Measurements from ENCODE around the gene MATK.
"Not testable (repeated sequence)": the region's sequence is repeated elsewhere in the genome, so short reads cannot be mapped to it uniquely, and the experiment has no call there.

The MATK gene

GRCh38 chr19:3816148-3816547 is 30.0 kb upstream of the MATK start:
- in situ Hi-C loops (cut with HindIII; ENCODE audit: low sequenced_read_pairs) = not testable (repeated sequence)

GRCh38 chr19:3814648-3815047 is 28.5 kb upstream of the MATK start:
- in situ Hi-C loops (cut with HindIII; ENCODE audit: low sequenced_read_pairs) = no loop called here

GRCh38 chr19:3813473-3814392 is 27.6 kb upstream of the MATK start:
- in situ Hi-C loops (cut with HindIII; ENCODE audit: low sequenced_read_pairs) = no loop called here

- in situ Hi-C loops (cut with HindIII; ENCODE audit: low sequenced_read_pairs) = no loop called here
Observed at GRCh38 chr19:3810708-3811355, 24.7 kb upstream of the MATK start.

- in situ Hi-C loops (cut with HindIII; ENCODE audit: low sequenced_read_pairs) = no loop called here
Observed at GRCh38 chr19:3809881-3810707, 23.9 kb upstream of the MATK start.

- in situ Hi-C loops (cut with HindIII; ENCODE audit: low sequenced_read_pairs) = no loop called here
Observed at GRCh38 chr19:3808420-3809143, 22.4 kb upstream of the MATK start.

GRCh38 chr19:3807574-3808354 is 21.6 kb upstream of the MATK start:
- in situ Hi-C loops (cut with HindIII; ENCODE audit: low sequenced_read_pairs) = no loop called here

- in situ Hi-C loops (cut with HindIII; ENCODE audit: low sequenced_read_pairs) = no loop called here
Observed at GRCh38 chr19:3807131-3807480, 20.9 kb upstream of the MATK start.

- in situ Hi-C loops (cut with HindIII; ENCODE audit: low sequenced_read_pairs) = no loop called here
Observed at GRCh38 chr19:3805859-3806258, 19.7 kb upstream of the MATK start.

- in situ Hi-C loops (cut with HindIII; ENCODE audit: low sequenced_read_pairs) = no loop called here
Observed at GRCh38 chr19:3804429-3804828, 18.2 kb upstream of the MATK start.

- in situ Hi-C loops (cut with HindIII; ENCODE audit: low sequenced_read_pairs) = no loop called here
Observed at GRCh38 chr19:3803986-3804385, 17.8 kb upstream of the MATK start.

- in situ Hi-C loops (cut with HindIII; ENCODE audit: low sequenced_read_pairs) = no loop called here
Observed at GRCh38 chr19:3803114-3803888, 17.1 kb upstream of the MATK start.

- in situ Hi-C loops (cut with HindIII; ENCODE audit: low sequenced_read_pairs) = no loop called here
Observed at GRCh38 chr19:3801412-3802096, 15.4 kb upstream of the MATK start.

GRCh38 chr19:3800996-3801395 is 14.8 kb upstream of the MATK start:
- in situ Hi-C loops (cut with HindIII; ENCODE audit: low sequenced_read_pairs) = no loop called here

GRCh38 chr19:3798137-3798536 is 12.0 kb upstream of the MATK start:
- in situ Hi-C loops (cut with HindIII; ENCODE audit: low sequenced_read_pairs) = no loop called here

- in situ Hi-C loops (cut with HindIII; ENCODE audit: low sequenced_read_pairs) = no loop called here
Observed at GRCh38 chr19:3796358-3796757, 10.2 kb upstream of the MATK start.

- in situ Hi-C loops (cut with HindIII; ENCODE audit: low sequenced_read_pairs) = no loop called here
Observed at GRCh38 chr19:3793799-3794198, 7.6 kb upstream of the MATK start.

GRCh38 chr19:3792114-3792513 is 5.9 kb upstream of the MATK start:
- in situ Hi-C loops (cut with HindIII; ENCODE audit: low sequenced_read_pairs) = no loop called here

- in situ Hi-C loops (cut with HindIII; ENCODE audit: low sequenced_read_pairs) = no loop called here
Observed at GRCh38 chr19:3790941-3791340, 4.8 kb upstream of the MATK start.
